Measurements from ENCODE around the gene LGALS9B.
"Not testable (repeated sequence)": the region's sequence is repeated elsewhere in the genome, so short reads cannot be mapped to it uniquely, and the experiment has no call there.

Gene LGALS9B

GRCh38 chr17:20465535-20465934, 1.8 kb downstream of the LGALS9B start:
- H3K4me3 ChIP-seq (ENCODE audit: low read depth in 1 of 2, low read length in 2 of 2); H3K4me1 ChIP-seq (ENCODE audit: control insufficient read depth in 1 of 2, insufficient read depth in 2 of 2, low read length in 2 of 2); H3K27ac ChIP-seq (ENCODE audit: low read length); H3K9me3 ChIP-seq (ENCODE audit: control insufficient read depth in 1 of 2, low read length in 2 of 2); H3K27me3 ChIP-seq (ENCODE audit: low read depth, low read length); H3K36me3 ChIP-seq (ENCODE audit: control insufficient read depth in 1 of 2, insufficient read depth in 2 of 2, low read length in 2 of 2): not testable (repeated sequence)

GRCh38 chr17:20464854-20465414, 2.4 kb downstream of the LGALS9B start:
- H3K4me3 ChIP-seq (ENCODE audit: low read depth in 1 of 2, low read length in 2 of 2); H3K4me1 ChIP-seq (ENCODE audit: control insufficient read depth in 1 of 2, insufficient read depth in 2 of 2, low read length in 2 of 2); H3K36me3 ChIP-seq (ENCODE audit: control insufficient read depth in 1 of 2, insufficient read depth in 2 of 2, low read length in 2 of 2); H3K9me3 ChIP-seq (ENCODE audit: control insufficient read depth in 1 of 2, low read length in 2 of 2); H3K27ac ChIP-seq (ENCODE audit: low read length); H3K27me3 ChIP-seq (ENCODE audit: low read depth, low read length): not testable (repeated sequence)

- not testable (repeated sequence) for H3K36me3 ChIP-seq (ENCODE audit: control insufficient read depth in 1 of 2, insufficient read depth in 2 of 2, low read length in 2 of 2)
Measured at GRCh38 chr17:20462158-20462557, 5.2 kb downstream of the LGALS9B start.

GRCh38 chr17:20457848-20458381, 9.4 kb downstream of the LGALS9B start:
- H3K4me3 ChIP-seq (ENCODE audit: low read depth in 1 of 2, low read length in 2 of 2); H3K36me3 ChIP-seq (ENCODE audit: control insufficient read depth in 1 of 2, insufficient read depth in 2 of 2, low read length in 2 of 2); H3K27me3 ChIP-seq (ENCODE audit: low read depth, low read length); H3K9me3 ChIP-seq (ENCODE audit: control insufficient read depth in 1 of 2, low read length in 2 of 2); H3K27ac ChIP-seq (ENCODE audit: low read length); H3K4me1 ChIP-seq (ENCODE audit: control insufficient read depth in 1 of 2, insufficient read depth in 2 of 2, low read length in 2 of 2): not testable (repeated sequence)

More at GRCh38 chr17:20462158-20462557, 5.2 kb downstream of the LGALS9B start:
- not testable (repeated sequence) for H3K27ac ChIP-seq (ENCODE audit: low read length); H3K4me1 ChIP-seq (ENCODE audit: control insufficient read depth in 1 of 2, insufficient read depth in 2 of 2, low read length in 2 of 2); H3K4me3 ChIP-seq (ENCODE audit: low read depth in 1 of 2, low read length in 2 of 2); H3K9me3 ChIP-seq (ENCODE audit: control insufficient read depth in 1 of 2, low read length in 2 of 2); H3K27me3 ChIP-seq (ENCODE audit: low read depth, low read length)

GRCh38 chr17:20455106-20455505, 12.2 kb downstream of the LGALS9B start:
- not testable (repeated sequence) for H3K9me3 ChIP-seq (ENCODE audit: control insufficient read depth in 1 of 2, low read length in 2 of 2); H3K4me3 ChIP-seq (ENCODE audit: low read depth in 1 of 2, low read length in 2 of 2); H3K27ac ChIP-seq (ENCODE audit: low read length); H3K27me3 ChIP-seq (ENCODE audit: low read depth, low read length); H3K36me3 ChIP-seq (ENCODE audit: control insufficient read depth in 1 of 2, insufficient read depth in 2 of 2, low read length in 2 of 2); H3K4me1 ChIP-seq (ENCODE audit: control insufficient read depth in 1 of 2, insufficient read depth in 2 of 2, low read length in 2 of 2)

GRCh38 chr17:20453820-20454434, 13.4 kb downstream of the LGALS9B start:
- not testable (repeated sequence) for H3K27ac ChIP-seq (ENCODE audit: low read length); H3K4me3 ChIP-seq (ENCODE audit: low read depth in 1 of 2, low read length in 2 of 2); H3K27me3 ChIP-seq (ENCODE audit: low read depth, low read length); H3K36me3 ChIP-seq (ENCODE audit: control insufficient read depth in 1 of 2, insufficient read depth in 2 of 2, low read length in 2 of 2); H3K9me3 ChIP-seq (ENCODE audit: control insufficient read depth in 1 of 2, low read length in 2 of 2); H3K4me1 ChIP-seq (ENCODE audit: control insufficient read depth in 1 of 2, insufficient read depth in 2 of 2, low read length in 2 of 2)

- H3K4me3 ChIP-seq (ENCODE audit: low read depth in 1 of 2, low read length in 2 of 2); H3K4me1 ChIP-seq (ENCODE audit: control insufficient read depth in 1 of 2, insufficient read depth in 2 of 2, low read length in 2 of 2); H3K9me3 ChIP-seq (ENCODE audit: control insufficient read depth in 1 of 2, low read length in 2 of 2); H3K27ac ChIP-seq (ENCODE audit: low read length); H3K36me3 ChIP-seq (ENCODE audit: control insufficient read depth in 1 of 2, insufficient read depth in 2 of 2, low read length in 2 of 2); H3K27me3 ChIP-seq (ENCODE audit: low read depth, low read length): not testable (repeated sequence)
Measured at GRCh38 chr17:20450852-20451251, 16.5 kb downstream of the LGALS9B start.

- not testable (repeated sequence) for H3K27me3 ChIP-seq (ENCODE audit: low read depth, low read length); H3K9me3 ChIP-seq (ENCODE audit: control insufficient read depth in 1 of 2, low read length in 2 of 2); H3K4me1 ChIP-seq (ENCODE audit: control insufficient read depth in 1 of 2, insufficient read depth in 2 of 2, low read length in 2 of 2); H3K36me3 ChIP-seq (ENCODE audit: control insufficient read depth in 1 of 2, insufficient read depth in 2 of 2, low read length in 2 of 2); H3K4me3 ChIP-seq (ENCODE audit: low read depth in 1 of 2, low read length in 2 of 2); H3K27ac ChIP-seq (ENCODE audit: low read length)
Measured at GRCh38 chr17:20447534-20448321, 19.6 kb downstream of the LGALS9B start.

- H3K4me3 ChIP-seq (ENCODE audit: low read depth in 1 of 2, low read length in 2 of 2); H3K27ac ChIP-seq (ENCODE audit: low read length); H3K9me3 ChIP-seq (ENCODE audit: control insufficient read depth in 1 of 2, low read length in 2 of 2); H3K27me3 ChIP-seq (ENCODE audit: low read depth, low read length); H3K4me1 ChIP-seq (ENCODE audit: control insufficient read depth in 1 of 2, insufficient read depth in 2 of 2, low read length in 2 of 2); H3K36me3 ChIP-seq (ENCODE audit: control insufficient read depth in 1 of 2, insufficient read depth in 2 of 2, low read length in 2 of 2): not testable (repeated sequence)
Measured at GRCh38 chr17:20446895-20447294, 20.4 kb downstream of the LGALS9B start.

- not testable (repeated sequence) for H3K36me3 ChIP-seq (ENCODE audit: control insufficient read depth in 1 of 2, insufficient read depth in 2 of 2, low read length in 2 of 2); H3K27ac ChIP-seq (ENCODE audit: low read length); H3K4me3 ChIP-seq (ENCODE audit: low read depth in 1 of 2, low read length in 2 of 2); H3K4me1 ChIP-seq (ENCODE audit: control insufficient read depth in 1 of 2, insufficient read depth in 2 of 2, low read length in 2 of 2); H3K27me3 ChIP-seq (ENCODE audit: low read depth, low read length); H3K9me3 ChIP-seq (ENCODE audit: control insufficient read depth in 1 of 2, low read length in 2 of 2)
Measured at GRCh38 chr17:20444581-20445236, 22.6 kb downstream of the LGALS9B start.

- H3K4me1 ChIP-seq (ENCODE audit: control insufficient read depth in 1 of 2, insufficient read depth in 2 of 2, low read length in 2 of 2); H3K36me3 ChIP-seq (ENCODE audit: control insufficient read depth in 1 of 2, insufficient read depth in 2 of 2, low read length in 2 of 2); H3K27me3 ChIP-seq (ENCODE audit: low read depth, low read length); H3K27ac ChIP-seq (ENCODE audit: low read length); H3K9me3 ChIP-seq (ENCODE audit: control insufficient read depth in 1 of 2, low read length in 2 of 2); H3K4me3 ChIP-seq (ENCODE audit: low read depth in 1 of 2, low read length in 2 of 2): not testable (repeated sequence)
Measured at GRCh38 chr17:20444173-20444572, 23.2 kb downstream of the LGALS9B start.

All from muscle layer of duodenum (tissue), 2 donors.